H1 (cell line): Measurements from ENCODE around the gene RAD18. TPM values are rescaled to one million over a fixed set of nuclear protein-coding genes. Genes with fewer than 3 reads are reported as not detected.

ENCODE experiments used
- CTCF ChIA-PET: fragments of 300-600 bp; sonication (Branson Sonifier 250); formaldehyde crosslinking; loops from one replicate; lab custom pipeline; 2021; ENCODE audit not compliant: partially characterized antibody; lab: Charles Lee
- POLR2A ChIA-PET: fragments of 300-600 bp; sonication (Branson Sonifier 250); formaldehyde crosslinking; loops from one replicate; lab custom pipeline; 2021; ENCODE audit warnings: inconsistent platforms; ENCODE audit not compliant: partially characterized antibody; lab: Charles Lee
- DNase-seq, 2 experiments: peaks; one replicate each; pipeline versions ENCODE4 v3.0.0 to v3.0.0-alpha.2; 2010 to 2022; ENCODE audit warnings: low spot score in 2 of 2, low read depth in 1 of 2, mixed read lengths in 1 of 2
- FAIRE-seq: peaks from 2 replicates; lab custom pipeline; 2011; peaks lifted over from hg19 to GRCh38; lab: Jason Lieb, UNC
- H2AFZ ChIP-seq: 2 replicates; pipeline ENCODE4 v1.8.1; 2012; ENCODE audit warnings: low read length, inconsistent platforms
- H2AK5ac ChIP-seq: 2 replicates; pipeline ENCODE4 v1.6.1; 2013; ENCODE audit warnings: low read depth, low read length
- H2BK120ac ChIP-seq: replicated peaks from 2 replicates; pipeline ENCODE3; 2013; ENCODE audit warnings: low read depth, low read length, inconsistent platforms
- H2BK12ac ChIP-seq: 2 replicates; pipeline ENCODE4 v1.6.1; 2013; ENCODE audit warnings: low read depth, low read length
- H2BK15ac ChIP-seq: 2 replicates; pipeline ENCODE4 v1.6.1; 2013; ENCODE audit warnings: low read length
- H2BK20ac ChIP-seq: 2 replicates; pipeline ENCODE4 v1.6.1; 2013; ENCODE audit warnings: low read length
- H2BK5ac ChIP-seq: 2 replicates; pipeline ENCODE4 v1.6.1; 2013; ENCODE audit warnings: low read depth, low read length
- H3K14ac ChIP-seq: 2 replicates; pipeline ENCODE4 v1.6.1; 2013; ENCODE audit warnings: inconsistent platforms; ENCODE audit not compliant: insufficient read length
- H3K18ac ChIP-seq: 2 replicates; pipeline ENCODE4 v1.6.1; 2013; ENCODE audit warnings: low read length; ENCODE audit errors: extremely low read depth
- H3K23ac ChIP-seq: 2 replicates; pipeline ENCODE4 v1.6.1; 2013; ENCODE audit warnings: inconsistent platforms; ENCODE audit not compliant: insufficient read length
- H3K23me2 ChIP-seq: 2 replicates; pipeline ENCODE4 v1.6.1; 2013; ENCODE audit warnings: low read depth, low read length
- H3K27ac ChIP-seq: 2 replicates; pipeline ENCODE4 v1.6.1; 2011; ENCODE audit warnings: low read depth, low read length, inconsistent platforms
- H3K27me3 ChIP-seq, 4 experiments: replicated peaks in 1 of 4; 1 replicate in 1 of 4; 2 replicates in 3 of 4; pipeline versions ENCODE4 v1.6.1 to v1.8.1; 2011 to 2013; ENCODE audit warnings: low read length in 3 of 4, mild to moderate bottlenecking in 3 of 4, inconsistent platforms in 2 of 4, mixed read lengths in 2 of 4, moderate library complexity in 1 of 4; ENCODE audit not compliant: control insufficient read depth in 3 of 4, insufficient read depth in 3 of 4; ENCODE audit errors: extremely low read depth in 1 of 4
- H3K36me3 ChIP-seq, 4 experiments: 2 replicates each; pipeline versions ENCODE4 v1.6.1 to v1.8.1; 2011 to 2013; ENCODE audit warnings: mild to moderate bottlenecking in 4 of 4, low read length in 3 of 4, moderate library complexity in 2 of 4, control low read depth in 1 of 4, inconsistent platforms in 1 of 4; ENCODE audit not compliant: insufficient read depth in 4 of 4, control insufficient read depth in 2 of 4
- H3K4ac ChIP-seq: replicated peaks from 2 replicates; pipeline ENCODE3; 2013; ENCODE audit warnings: low read length, low read depth, mixed read lengths, inconsistent platforms; ENCODE audit not compliant: insufficient read length
- H3K4me1 ChIP-seq, 4 experiments: replicated peaks in 1 of 4; 1 replicate in 1 of 4; 2 replicates in 3 of 4; pipeline versions ENCODE4 v1.6.1 to v1.8.1; 2011 to 2013; ENCODE audit warnings: low read length in 3 of 4, inconsistent platforms in 2 of 4, mixed read lengths in 1 of 4; ENCODE audit not compliant: insufficient read depth in 4 of 4, control insufficient read depth in 3 of 4
- H3K4me2 ChIP-seq, 2 experiments: 2 replicates each; pipeline versions ENCODE4 v1.6.1 to v1.8.1; 2011 to 2013; ENCODE audit warnings: low read depth in 2 of 2, low read length in 2 of 2, control low read depth in 1 of 2, inconsistent platforms in 1 of 2, mild to moderate bottlenecking in 1 of 2; ENCODE audit not compliant: insufficient read depth in 1 of 2
- H3K4me3 ChIP-seq, 4 experiments: fragments of 200-600, 300-600 bp in 1 of 4; sonication (generic), shearing (Covaris generic), sonication (Bioruptor Twin) in 1 of 4; 2 replicates each; pipeline versions ENCODE4 v1.5.1 to v1.8.1; 2011 to 2016; ENCODE audit warnings: low read length in 4 of 4, low read depth in 3 of 4, control low read depth in 2 of 4, inconsistent platforms in 2 of 4, mild to moderate bottlenecking in 2 of 4, mixed read lengths in 1 of 4, moderate library complexity in 1 of 4; ENCODE audit not compliant: insufficient read depth in 2 of 4; ENCODE audit errors: extremely low read depth in 1 of 4
- H3K56ac ChIP-seq: replicated peaks from 2 replicates; pipeline ENCODE3; 2013; ENCODE audit warnings: low read depth, mild to moderate bottlenecking, mixed read lengths, low read length, inconsistent platforms; ENCODE audit not compliant: insufficient read length
- H3K79me1 ChIP-seq: 2 replicates; pipeline ENCODE4 v1.6.1; 2013; ENCODE audit warnings: low read depth, low read length, control low read depth
- H3K79me2 ChIP-seq, 2 experiments: 2 replicates each; pipeline versions ENCODE4 v1.6.1 to v1.8.1; 2012 to 2013; ENCODE audit warnings: low read length in 2 of 2, mild to moderate bottlenecking in 2 of 2, inconsistent platforms in 1 of 2; ENCODE audit not compliant: insufficient read depth in 2 of 2, control insufficient read depth in 1 of 2
- H3K9ac ChIP-seq, 4 experiments: replicated peaks in 1 of 4; 1 replicate in 1 of 4; 2 replicates in 3 of 4; pipeline versions ENCODE4 v1.6.1 to v1.8.1; 2011 to 2013; ENCODE audit warnings: low read depth in 3 of 4, low read length in 3 of 4, control low read depth in 2 of 4, mild to moderate bottlenecking in 2 of 4, moderate library complexity in 2 of 4, inconsistent platforms in 1 of 4; ENCODE audit errors: extremely low read depth in 1 of 4
- H3K9me3 ChIP-seq, 2 experiments: 2 replicates each; pipeline versions ENCODE4 v1.6.1 to v1.8.1; 2012 to 2013; ENCODE audit warnings: mild to moderate bottlenecking in 2 of 2, moderate library complexity in 2 of 2, control low read depth in 1 of 2, inconsistent platforms in 1 of 2, low read depth in 1 of 2, low read length in 1 of 2, mixed read lengths in 1 of 2; ENCODE audit not compliant: insufficient read depth in 2 of 2
- H4K20me1 ChIP-seq, 2 experiments: replicated peaks in 1 of 2; 2 replicates each; pipeline versions ENCODE3 to v1.8.1; 2011 to 2013; ENCODE audit warnings: inconsistent platforms in 2 of 2, low read length in 2 of 2, mild to moderate bottlenecking in 1 of 2; ENCODE audit not compliant: insufficient read depth in 2 of 2, control insufficient read depth in 1 of 2
- H4K5ac ChIP-seq: 2 replicates; pipeline ENCODE4 v1.6.1; 2013; ENCODE audit warnings: low read length, low read depth, mixed read lengths, inconsistent platforms; ENCODE audit not compliant: insufficient read length
- H4K8ac ChIP-seq: 2 replicates; pipeline ENCODE4 v1.8.0; 2013; ENCODE audit warnings: mild to moderate bottlenecking, moderate library complexity, low read length, inconsistent platforms; ENCODE audit not compliant: insufficient read depth; ENCODE audit errors: extremely low read depth
- H4K91ac ChIP-seq: replicated peaks from 2 replicates; pipeline ENCODE3; 2013; ENCODE audit warnings: low read length, mixed read lengths, inconsistent platforms; ENCODE audit not compliant: insufficient read length
- CTBP2 ChIP-seq: IDR thresholded peaks from 2 replicates; pipeline ENCODE4 v1.7.0; 2011; ENCODE audit warnings: borderline replicate concordance, mild to moderate bottlenecking, moderate library complexity, mixed read lengths, low read length; ENCODE audit not compliant: insufficient read depth, insufficient read length
- YY1 ChIP-seq: IDR thresholded peaks from 2 replicates; pipeline ENCODE4 v1.6.1; 2011; ENCODE audit warnings: low read depth, mild to moderate bottlenecking, low read length
- WGBS, 2 experiments: shearing (Covaris generic) in 1 of 2; methylation state at CpG; one replicate each; pipeline versions ENCODE4 v1.1.6 to v1.1.7; 2013 to 2015; ENCODE audit warnings: low lambda C conversion rate in 2 of 2, mixed read lengths in 2 of 2, inconsistent platforms in 1 of 2, low coverage in 1 of 2, missing lambda C conversion rate in 1 of 2; ENCODE audit not compliant: insufficient replicate concordance in 2 of 2, insufficient coverage in 1 of 2, insufficient read length in 1 of 2; ENCODE audit errors: extremely low coverage in 1 of 2, missing lambda C conversion rate in 1 of 2; 5-methylcytosine and 5-hydroxymethylcytosine counted together
- polyA plus RNA-seq, 7 experiments: library from polyadenylated mRNA; depleted of rRNA in 3 of 7; stranded (reverse) in 5 of 7; unstranded in 2 of 7; fragments of >200 nt in 5 of 7; fragments of 200-250 nt in 2 of 7; gene quantifications; 1 replicate in 5 of 7; 2 replicates in 1 of 7; 4 replicates in 1 of 7; pipeline versions ENCODE4 v1.2.1 to v1.2.3, GENCODE V29; 2011 to 2013; ENCODE audit warnings: missing spikeins in 2 of 7, mixed read lengths in 2 of 7
- total RNA-seq: library from RNA; stranded (reverse); fragmentation: NEBNext Ultra II Directional; extraction: Animal tissue kit (Norgen Biotek cat#: 25700); gene quantifications from 2 replicates; pipeline ENCODE4 v1.2.1, GENCODE V29; 2021

Gene RAD18
- total and polyA plus RNA-seq, 2 of the 8 experiments (the other 6 are each of a cell fraction or from before 2014, with no cell fraction given): 13.0 to 23.2 TPM

DNA sequence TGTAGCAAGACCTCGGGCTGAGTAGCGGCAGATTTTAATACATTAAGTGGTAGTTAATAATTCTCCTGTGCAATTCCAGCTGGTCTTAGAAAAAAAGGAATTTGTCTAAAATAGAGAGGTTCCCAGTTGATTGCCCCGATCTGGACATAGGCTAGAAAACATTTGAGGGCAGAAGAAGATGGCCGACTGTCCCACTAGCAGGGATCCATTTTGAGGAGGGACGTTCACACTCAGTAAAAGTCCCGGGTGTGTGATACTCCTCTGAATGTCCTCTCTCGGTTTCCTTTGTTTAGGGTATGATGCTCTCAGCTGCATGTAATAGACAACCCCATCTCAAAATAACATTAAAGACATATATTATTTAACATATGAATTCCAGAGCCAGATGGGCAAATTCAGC is 116.0 kb downstream of the RAD18 start:
- no peak overlapping the region for H3K56ac ChIP-seq
- H3K4me3 ChIP-seq: no peak overlapping the region
- H3K18ac ChIP-seq: no peak overlapping the region
- H3K4ac ChIP-seq: no peak overlapping the region
- H3K14ac ChIP-seq: no peak overlapping the region
- no peak overlapping the region for H3K23ac ChIP-seq
- no peak for TF ChIP-seq CTBP2
- peak; percentile 66 for TF ChIP-seq YY1
- DNase-seq (no peak), FAIRE-seq (no peak)
- no peak overlapping the region for H2BK120ac ChIP-seq
- H4K8ac ChIP-seq: no peak overlapping the region
- no peak overlapping the region for H4K5ac ChIP-seq
- H2AK5ac ChIP-seq: no peak overlapping the region
- H3K4me1 ChIP-seq: no peaks in the 10 kb centered on the region
- no peaks in the 10 kb centered on the region for H3K79me1 ChIP-seq
- H2BK12ac ChIP-seq: no peak overlapping the region
- H3K9me3 ChIP-seq: no peaks in the 10 kb centered on the region
- H3K27me3 ChIP-seq: no peaks in the 10 kb centered on the region
- no peaks in the 10 kb centered on the region for H3K23me2 ChIP-seq
- H3K36me3 ChIP-seq: no peaks in the 10 kb centered on the region
- no peak overlapping the region for H2BK15ac ChIP-seq
- POLR2A ChIA-PET: no interaction called here
- no peaks in the 10 kb centered on the region for H3K79me2 ChIP-seq
- no peak overlapping the region for H3K4me2 ChIP-seq
- H4K20me1 ChIP-seq: no peaks in the 10 kb centered on the region
- H2AFZ ChIP-seq: no peak overlapping the region
- no peak overlapping the region for H3K27ac ChIP-seq
- H2BK20ac ChIP-seq: no peak overlapping the region
- no peak overlapping the region for H3K9ac ChIP-seq
- H2BK5ac ChIP-seq: no peak overlapping the region
- no peak overlapping the region for H4K91ac ChIP-seq
- 92% methylated on average over 7 of the region's 7 CpGs; no CpG with 5 or more reads in 1 of the 2 experiments for WGBS, 2 experiments
- CTCF ChIA-PET: interaction anchor here (1.4 to 1.5 kb wide), 2 partner anchors 12 to 183 kb away, joined by 3 to 4 read pairs; no protein-coding TSS in a partner anchor
